SJCRH30 (cell line): ENCODE data around the gene XPA. TPM values are rescaled to one million over a fixed set of nuclear protein-coding genes. Genes with fewer than 3 reads are reported as not detected.
"Not testable (repeated sequence)": the region's sequence is repeated elsewhere in the genome, so short reads cannot be mapped to it uniquely, and the experiment has no call there.

ENCODE experiments used
- DNase-seq, 2 experiments: peaks; one replicate each; pipeline ENCODE4 v3.0.0-alpha.2; 2015 to 2020
- H3K27ac ChIP-seq: fragments of 250-450 bp; sonication (Bioruptor Pico); 2 replicates; pipeline ENCODE4 v1.5.1; 2020; ENCODE audit warnings: mild to moderate bottlenecking, moderate library complexity
- H3K27me3 ChIP-seq: fragments of 250-450 bp; sonication (Bioruptor Pico); 2 replicates; pipeline ENCODE4 v1.5.1; 2020; ENCODE audit warnings: mild to moderate bottlenecking, moderate library complexity
- H3K36me3 ChIP-seq: fragments of 250-450 bp; sonication (Bioruptor Pico); 2 replicates; pipeline ENCODE4 v1.5.1; 2020; ENCODE audit warnings: mild to moderate bottlenecking, moderate library complexity
- H3K4me1 ChIP-seq: fragments of 250-450 bp; sonication (Bioruptor Pico); 2 replicates; pipeline ENCODE4 v1.5.1; 2020; ENCODE audit warnings: mild to moderate bottlenecking, moderate library complexity
- H3K4me3 ChIP-seq: fragments of 250-450 bp; sonication (Bioruptor Pico); 2 replicates; pipeline ENCODE4 v1.5.1; 2020; ENCODE audit warnings: mild to moderate bottlenecking, moderate library complexity
- H3K9me3 ChIP-seq: fragments of 250-450 bp; sonication (Bioruptor Pico); replicated peaks from 2 replicates; pipeline ENCODE4 v1.5.1; 2020; ENCODE audit warnings: mild to moderate bottlenecking, moderate library complexity
- total RNA-seq: library from RNA; depleted of rRNA; stranded (reverse); fragments of >200 nt; shearing (Covaris generic); gene quantifications from 2 replicates; pipeline ENCODE4 v1.2.3, GENCODE V29; 2014; rRNA removed

The XPA gene
- 12.8 and 13.1 TPM in 2 replicates for total RNA-seq

GRCh38 chr9:97696803-97697601, at the start of gene XPA:
Gene XPA, minus strand, starts transcription at chr9:97697340. Its CDS starts 48 bp downstream, at chr9:97697292.
- peaks cover 4% of the 10 kb centered on the region; the same call in 1 of the 2 replicates for H3K4me1 ChIP-seq

GRCh38 chr9:97744710-97745708, 47.9 kb upstream of the XPA start:
- H3K4me3 ChIP-seq, result no peak overlapping the region
- H3K9me3 ChIP-seq, result no peaks in the 10 kb centered on the region
- H3K4me1 ChIP-seq, result peaks cover 18% of the 10 kb centered on the region
- DNase-seq, result peak in 1 of 2 experiments; percentile 18
- H3K27ac ChIP-seq, result no peak overlapping the region
- no peaks in the 10 kb centered on the region for H3K27me3 ChIP-seq
- H3K36me3 ChIP-seq, result no peaks in the 10 kb centered on the region

More at GRCh38 chr9:97696803-97697601, at the start of gene XPA:
- Histone ChIP-seq H3K27me3 (no peaks in the 10 kb centered on the region), H3K9me3 (no peaks in the 10 kb centered on the region), H3K4me3 (peak within 1 kb of the TSS; percentile 88), H3K36me3 (peaks cover 8% of the 10 kb centered on the region; the same call in 1 of the 2 replicates), H3K27ac (peak within 1 kb of the TSS; percentile 62)
- DNase-seq, result peak; percentile 98 to 99

GRCh38 chr9:97744025-97744424, 46.9 kb upstream of the XPA start:
- H3K27ac ChIP-seq, DNase-seq, H3K36me3 ChIP-seq, H3K27me3 ChIP-seq, H3K4me3 ChIP-seq, H3K9me3 ChIP-seq: not testable (repeated sequence)
- H3K4me1 ChIP-seq, result peaks cover 18% of the 10 kb centered on the region

- H3K36me3 ChIP-seq, result no peaks in the 10 kb centered on the region
- no peak overlapping the region for H3K27ac ChIP-seq
- H3K4me3 ChIP-seq, result no peak overlapping the region
- no peaks in the 10 kb centered on the region for H3K9me3 ChIP-seq
- DNase-seq, result no peak
- peaks cover 12% of the 10 kb centered on the region for H3K4me1 ChIP-seq
- no peaks in the 10 kb centered on the region for H3K27me3 ChIP-seq
Measured at GRCh38 chr9:97742545-97742944, 45.4 kb upstream of the XPA start.

- Histone ChIP-seq H3K27ac (no peak overlapping the region), H3K27me3 (no peaks in the 10 kb centered on the region), H3K4me1 (peaks cover 11% of the 10 kb centered on the region), H3K9me3 (no peaks in the 10 kb centered on the region), H3K4me3 (no peak overlapping the region; the same call in 1 of the 2 replicates), H3K36me3 (no peaks in the 10 kb centered on the region)
- DNase-seq, result no peak
Measured at GRCh38 chr9:97741947-97742346, 44.8 kb upstream of the XPA start.

GRCh38 chr9:97740848-97741821, 44.0 kb upstream of the XPA start:
- H3K4me1 ChIP-seq, result peaks cover 9% of the 10 kb centered on the region
- no peak overlapping the region for H3K27ac ChIP-seq
- peak; percentile 83 to 85 for DNase-seq
- H3K36me3 ChIP-seq, result no peaks in the 10 kb centered on the region
- H3K9me3 ChIP-seq, result no peaks in the 10 kb centered on the region
- H3K27me3 ChIP-seq, result no peaks in the 10 kb centered on the region
- H3K4me3 ChIP-seq, result peak overlapping the region; percentile 53

GRCh38 chr9:97737429-97737828, 40.3 kb upstream of the XPA start:
- Histone ChIP-seq H3K36me3 (no peaks in the 10 kb centered on the region), H3K27ac (no peak overlapping the region; the same call in 1 of the 2 replicates), H3K9me3 (no peaks in the 10 kb centered on the region), H3K27me3 (no peaks in the 10 kb centered on the region), H3K4me1 (peaks cover 9% of the 10 kb centered on the region), H3K4me3 (peak overlapping the region; percentile 50)
- DNase-seq, result peak; percentile 90 to 96

GRCh38 chr9:97735070-97735600, 38.0 kb upstream of the XPA start:
- Histone ChIP-seq H3K27ac (no peak overlapping the region), H3K36me3 (no peaks in the 10 kb centered on the region), H3K9me3 (no peaks in the 10 kb centered on the region), H3K4me3 (no peak overlapping the region), H3K27me3 (no peaks in the 10 kb centered on the region), H3K4me1 (peaks cover 5% of the 10 kb centered on the region; the same call in 1 of the 2 replicates)
- DNase-seq, result no peak

- Histone ChIP-seq H3K27ac (no peak overlapping the region), H3K4me1 (no peaks in the 10 kb centered on the region)
Measured at GRCh38 chr9:97726716-97727115, 29.6 kb upstream of the XPA start.

GRCh38 chr9:97723819-97724218, 26.7 kb upstream of the XPA start:
- no peak for DNase-seq
- H3K27ac ChIP-seq, result no peak overlapping the region
- H3K4me1 ChIP-seq, result no peaks in the 10 kb centered on the region
- H3K9me3 ChIP-seq, result no peaks in the 10 kb centered on the region
- H3K36me3 ChIP-seq, result no peaks in the 10 kb centered on the region
- H3K27me3 ChIP-seq, result 0 out of 2 replicates have a peak, but pooled peaks cover 2% of the 10 kb centered on the region
- H3K4me3 ChIP-seq, result no peak overlapping the region

More at GRCh38 chr9:97726716-97727115, 29.6 kb upstream of the XPA start:
- Histone ChIP-seq H3K36me3 (no peaks in the 10 kb centered on the region), H3K27me3 (0 out of 2 replicates have a peak, but pooled peaks cover 2% of the 10 kb centered on the region), H3K4me3 (no peak overlapping the region), H3K9me3 (no peaks in the 10 kb centered on the region)
- DNase-seq, result no peak

- H3K27ac ChIP-seq, result no peak overlapping the region
- no peaks in the 10 kb centered on the region for H3K9me3 ChIP-seq
- H3K4me1 ChIP-seq, result peaks cover 8% of the 10 kb centered on the region
- H3K36me3 ChIP-seq, result no peaks in the 10 kb centered on the region
- 0 out of 2 replicates have a peak, but pooled peaks cover 2% of the 10 kb centered on the region for H3K27me3 ChIP-seq
- DNase-seq, result no peak
- H3K4me3 ChIP-seq, result no peak overlapping the region
Measured at GRCh38 chr9:97722331-97722730, 25.2 kb upstream of the XPA start.

- Histone ChIP-seq H3K4me3 (no peak overlapping the region), H3K36me3 (no peaks in the 10 kb centered on the region), H3K9me3 (no peaks in the 10 kb centered on the region), H3K27me3 (0 out of 2 replicates have a peak, but pooled peaks cover 2% of the 10 kb centered on the region), H3K27ac (no peak overlapping the region), H3K4me1 (peaks cover 9% of the 10 kb centered on the region)
- no peak for DNase-seq
Measured at GRCh38 chr9:97721396-97721795, 24.3 kb upstream of the XPA start.

- no peak overlapping the region for H3K27ac ChIP-seq
- peaks cover 17% of the 10 kb centered on the region for H3K4me1 ChIP-seq
- no peaks in the 10 kb centered on the region for H3K36me3 ChIP-seq
- peak in 1 of 2 experiments; percentile 42 for DNase-seq
- H3K9me3 ChIP-seq, result no peaks in the 10 kb centered on the region
- H3K4me3 ChIP-seq, result no peak overlapping the region
- no peaks in the 10 kb centered on the region for H3K27me3 ChIP-seq
Measured at GRCh38 chr9:97717866-97718265, 20.7 kb upstream of the XPA start.
